Frontal cortex (tissue), 4 donors: Measurements from ENCODE around the gene ACVR1B. TPM values are rescaled to one million over a fixed set of nuclear protein-coding genes. Genes with fewer than 3 reads are reported as not detected.
"Not testable (repeated sequence)": the region's sequence is repeated elsewhere in the genome, so short reads cannot be mapped to it uniquely, and the experiment has no call there.

ENCODE experiments used
- DNase-seq, 2 donors: peaks; one replicate each; pipeline ENCODE4 v3.0.0; 2012; ENCODE audit warnings: low spot score in 2 of 2
- FAIRE-seq: peaks from 2 replicates; lab custom pipeline; 2012; peaks lifted over from hg19 to GRCh38; lab: Jason Lieb, UNC
- total RNA-seq: library from RNA; depleted of rRNA; stranded (reverse); fragments of >200 nt; gene quantifications from one replicate; pipeline ENCODE4 v1.2.3, GENCODE V29; 2014
- donor health status: control.
- donor health status: control.
- donor health status: control.

ACVR1B gene
- total RNA-seq, 1 donor from 2014 or later: 43.2 TPM

DNA sequence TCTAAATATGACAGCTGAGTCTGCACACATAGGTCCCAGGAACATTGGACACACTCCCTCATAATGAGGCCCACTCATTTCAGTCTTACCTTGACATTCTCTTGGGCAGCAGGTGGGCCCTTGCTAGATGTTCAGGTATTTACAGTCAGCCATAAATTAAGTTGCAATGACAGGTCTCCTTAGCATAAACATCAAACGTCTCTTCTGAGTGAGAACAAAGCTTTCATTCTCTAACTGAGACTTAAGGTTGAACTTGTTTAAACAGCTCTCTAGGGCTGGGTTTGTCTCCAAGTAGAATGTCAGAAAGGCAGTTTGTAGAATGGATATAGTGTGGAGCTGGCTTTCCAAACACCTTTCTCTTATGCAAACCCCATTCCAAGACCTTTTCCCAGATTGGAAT lies 10.3 kb downstream of the ACVR1B start:
- no peak for DNase-seq
- FAIRE-seq: no peak

- FAIRE-seq (no peak), DNase-seq (no peak)
Measured at GRCh38 chr12:51962737-51963136, 11.2 kb downstream of the ACVR1B start.

- FAIRE-seq (no peak), DNase-seq (no peak)
Measured at GRCh38 chr12:51963477-51963876, 12.0 kb downstream of the ACVR1B start.

DNA sequence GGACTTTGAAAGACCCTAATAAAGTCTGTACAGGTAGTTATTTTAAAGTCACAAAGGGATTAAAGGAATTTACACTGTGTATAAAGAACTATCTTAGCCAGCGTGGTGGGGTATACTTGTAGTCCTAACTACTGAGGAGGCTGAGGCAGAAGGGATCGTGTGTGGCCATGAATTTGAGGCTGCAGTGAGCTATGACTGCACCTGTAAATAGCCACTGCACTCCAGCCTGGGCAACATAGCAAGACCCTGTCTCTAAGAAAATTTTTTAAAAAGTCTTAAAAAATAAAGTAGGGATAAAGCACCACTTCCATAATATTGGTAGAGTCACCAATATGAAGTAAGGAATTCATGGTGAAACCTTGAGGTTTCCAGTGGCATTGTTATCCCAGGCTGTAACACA lies 18.1 kb downstream of the ACVR1B start:
- no peak for DNase-seq
- FAIRE-seq: no peak

GRCh38 chr12:51970904-51971646 lies 19.6 kb downstream of the ACVR1B start:
- FAIRE-seq: no peak
- no peak for DNase-seq

DNA sequence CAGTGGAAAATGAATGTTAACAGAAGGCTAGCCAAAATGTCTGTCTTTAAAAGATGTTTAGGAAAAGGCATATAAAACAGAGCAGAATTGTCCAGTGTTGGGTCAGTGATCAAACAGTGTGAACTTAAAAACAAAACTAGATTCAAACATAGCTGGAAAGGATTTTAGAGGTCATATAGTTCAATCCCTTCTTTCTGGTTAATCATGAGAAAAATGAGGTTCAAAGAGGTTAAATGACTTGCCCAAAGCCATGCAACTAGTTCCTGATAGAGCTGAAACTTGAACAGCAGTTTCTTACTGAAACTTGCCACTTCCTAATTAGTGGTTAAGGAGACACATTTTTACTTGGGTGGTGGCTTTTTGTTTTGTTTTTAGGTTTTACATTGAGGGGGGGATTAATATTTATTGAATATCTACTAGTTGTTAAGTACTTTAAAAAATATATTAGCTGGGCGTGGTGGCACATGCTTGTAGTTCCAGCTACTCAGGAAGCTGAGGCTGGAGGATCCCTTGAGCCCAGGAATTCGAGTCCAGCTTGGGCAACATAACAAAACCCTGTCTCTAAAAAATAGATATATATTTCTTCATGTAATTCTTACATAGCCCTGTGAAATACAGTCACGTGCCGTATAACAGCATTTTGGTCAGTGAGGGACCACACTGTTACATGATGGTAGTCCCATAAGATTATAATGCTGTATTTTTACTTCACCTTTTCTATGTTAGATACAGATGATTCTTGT lies 20.4 kb downstream of the ACVR1B start:
- no peak for DNase-seq
- no peak for FAIRE-seq

DNA sequence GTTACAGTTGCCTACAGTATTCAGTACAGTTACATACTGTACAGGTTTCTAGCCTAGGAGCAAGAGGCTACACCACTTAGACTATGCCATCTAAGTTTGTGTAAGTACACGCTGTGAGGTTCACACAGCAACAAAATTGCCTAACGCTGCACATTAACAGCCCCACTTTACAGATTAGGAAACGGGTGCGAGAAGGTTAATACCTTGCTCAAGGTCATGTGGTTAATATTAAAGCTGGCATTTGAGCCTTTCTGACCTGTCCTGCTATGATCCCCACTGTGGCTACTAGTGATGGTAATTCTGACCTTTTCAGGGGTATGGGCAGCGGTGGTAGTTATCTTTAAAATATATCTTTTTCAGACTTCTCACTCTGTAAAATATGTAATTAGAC lies 20.9 kb downstream of the ACVR1B start:
- DNase-seq (no peak), FAIRE-seq (no peak)

GRCh38 chr12:51972849-51973273 lies 21.4 kb downstream of the ACVR1B start:
- FAIRE-seq (no peak), DNase-seq (no peak)

DNA sequence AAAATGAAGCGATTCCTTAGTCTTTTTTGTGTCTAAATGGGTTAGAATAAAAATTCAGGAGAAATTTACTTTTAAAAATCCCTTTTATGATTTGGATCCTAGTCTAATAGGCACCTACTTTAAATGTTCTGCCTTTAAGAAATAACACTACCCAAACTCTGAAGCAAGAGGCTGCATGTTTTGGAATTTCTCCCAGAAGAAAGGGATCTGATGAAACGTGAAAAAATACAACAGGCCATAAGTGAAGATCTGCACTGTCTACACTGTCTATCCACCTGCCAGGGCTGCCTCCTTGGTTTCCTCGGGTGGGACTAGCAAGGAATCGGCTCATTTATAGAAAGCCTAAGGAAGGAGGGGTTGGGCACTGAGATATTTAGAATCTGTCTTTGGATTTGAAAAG lies 22.1 kb downstream of the ACVR1B start:
- FAIRE-seq: no peak
- DNase-seq: no peak

GRCh38 chr12:51974646-51975045 lies 23.1 kb downstream of the ACVR1B start:
- FAIRE-seq: no peak
- DNase-seq: no peak

DNA sequence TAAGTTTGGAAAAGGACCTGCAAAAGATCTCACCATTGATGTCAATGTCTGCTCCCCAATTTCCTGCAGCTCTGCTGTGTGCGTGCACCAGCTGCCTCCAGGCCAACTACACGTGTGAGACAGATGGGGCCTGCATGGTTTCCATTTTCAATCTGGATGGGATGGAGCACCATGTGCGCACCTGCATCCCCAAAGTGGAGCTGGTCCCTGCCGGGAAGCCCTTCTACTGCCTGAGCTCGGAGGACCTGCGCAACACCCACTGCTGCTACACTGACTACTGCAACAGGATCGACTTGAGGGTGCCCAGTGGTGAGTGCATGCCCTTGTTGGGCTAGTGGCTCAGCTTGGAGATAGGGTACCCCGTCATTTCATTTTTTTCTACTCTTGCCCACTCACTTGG lies 23.7 kb downstream of the ACVR1B start:
- no peak for FAIRE-seq

GRCh38 chr12:51976376-51977160 lies 25.1 kb downstream of the ACVR1B start:
- FAIRE-seq (no peak), DNase-seq (no peak)

More for the DNA sequence above, 23.7 kb downstream of the ACVR1B start:
- DNase-seq: no peak

- DNase-seq (no peak), FAIRE-seq (no peak)
Measured at GRCh38 chr12:51977320-51977753, 25.8 kb downstream of the ACVR1B start.

GRCh38 chr12:51979306-51979705 lies 27.8 kb downstream of the ACVR1B start:
- DNase-seq, FAIRE-seq: not testable (repeated sequence)

DNA sequence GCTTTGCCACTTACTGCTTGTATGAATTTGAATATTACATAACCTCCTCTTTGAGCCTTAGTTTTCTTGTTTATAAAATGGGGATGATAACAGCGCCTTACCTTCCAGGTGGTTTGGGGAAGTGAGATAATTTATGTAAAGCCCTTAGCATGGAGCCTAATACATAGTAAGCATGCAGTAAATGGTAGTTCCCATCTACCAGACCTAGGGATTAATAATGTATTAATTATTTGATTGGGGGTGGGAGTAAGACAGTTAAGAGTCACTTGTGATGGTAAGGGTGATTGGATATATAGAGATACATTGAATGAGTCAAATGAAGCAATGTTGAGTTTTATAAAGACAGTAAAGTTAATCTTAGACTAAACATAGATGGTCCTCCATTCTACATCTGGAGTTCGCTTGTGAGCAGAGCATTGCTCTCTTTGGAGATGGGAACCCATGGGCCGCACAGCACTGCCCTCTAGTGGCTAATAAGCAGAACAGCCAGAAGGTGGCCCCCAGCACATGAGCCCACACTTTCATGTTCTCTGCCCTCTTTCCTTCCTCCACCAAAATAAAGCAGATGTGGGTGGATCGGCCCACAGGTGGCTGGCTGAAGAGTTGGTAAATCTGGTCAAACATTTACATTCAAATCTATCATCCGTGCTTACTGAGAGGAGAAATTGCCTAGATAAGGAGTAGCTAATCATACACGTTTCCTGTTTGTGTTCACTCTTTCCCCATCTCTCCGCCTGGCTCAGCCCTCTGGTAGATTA lies 28.7 kb downstream of the ACVR1B start:
- FAIRE-seq: no peak
- DNase-seq: peak; percentile 45 to 85

DNA sequence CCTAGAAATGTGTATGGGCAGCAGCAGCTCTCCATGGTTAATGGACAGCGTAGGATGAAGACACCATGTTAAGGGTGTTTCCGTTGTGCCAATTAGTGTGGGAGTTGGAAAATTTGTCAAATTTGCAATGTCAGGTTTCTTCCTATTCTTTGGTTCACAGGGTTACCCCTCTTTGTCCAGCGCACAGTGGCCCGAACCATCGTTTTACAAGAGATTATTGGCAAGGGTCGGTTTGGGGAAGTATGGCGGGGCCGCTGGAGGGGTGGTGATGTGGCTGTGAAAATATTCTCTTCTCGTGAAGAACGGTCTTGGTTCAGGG lies 29.3 kb downstream of the ACVR1B start:
- FAIRE-seq (no peak), DNase-seq (no peak)

GRCh38 chr12:51984657-51985056 lies 33.2 kb downstream of the ACVR1B start:
- DNase-seq: no peak

DNA sequence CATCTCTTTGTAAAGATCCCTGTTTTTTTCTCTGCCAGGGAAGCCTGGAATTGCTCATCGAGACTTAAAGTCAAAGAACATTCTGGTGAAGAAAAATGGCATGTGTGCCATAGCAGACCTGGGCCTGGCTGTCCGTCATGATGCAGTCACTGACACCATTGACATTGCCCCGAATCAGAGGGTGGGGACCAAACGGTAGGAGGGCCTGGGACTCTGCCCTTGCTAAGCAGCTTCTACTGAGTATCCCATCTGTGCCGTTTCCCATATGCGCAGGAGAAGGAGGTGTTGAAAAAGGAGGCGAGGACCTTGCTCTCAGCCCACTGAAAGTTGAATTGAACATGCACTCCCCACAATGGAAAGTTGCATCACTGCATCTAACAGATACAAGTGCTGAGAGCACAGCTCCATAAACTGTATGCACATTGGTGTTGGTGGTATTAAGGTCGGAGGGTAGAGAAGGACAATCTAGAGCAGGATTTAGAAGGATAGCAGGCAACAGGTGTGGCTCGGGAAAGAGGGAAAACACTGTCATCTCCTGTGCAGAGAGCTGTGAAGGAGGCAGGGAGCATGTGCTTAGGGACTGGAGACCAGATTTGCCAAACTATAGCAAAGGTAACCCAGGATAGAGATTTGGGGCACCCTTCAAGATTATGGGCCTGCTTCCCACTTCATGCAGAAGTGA lies 33.8 kb downstream of the ACVR1B start:
- DNase-seq: no peak
- no peak for FAIRE-seq

More at GRCh38 chr12:51984657-51985056, 33.2 kb downstream of the ACVR1B start:
- FAIRE-seq: no peak

DNA sequence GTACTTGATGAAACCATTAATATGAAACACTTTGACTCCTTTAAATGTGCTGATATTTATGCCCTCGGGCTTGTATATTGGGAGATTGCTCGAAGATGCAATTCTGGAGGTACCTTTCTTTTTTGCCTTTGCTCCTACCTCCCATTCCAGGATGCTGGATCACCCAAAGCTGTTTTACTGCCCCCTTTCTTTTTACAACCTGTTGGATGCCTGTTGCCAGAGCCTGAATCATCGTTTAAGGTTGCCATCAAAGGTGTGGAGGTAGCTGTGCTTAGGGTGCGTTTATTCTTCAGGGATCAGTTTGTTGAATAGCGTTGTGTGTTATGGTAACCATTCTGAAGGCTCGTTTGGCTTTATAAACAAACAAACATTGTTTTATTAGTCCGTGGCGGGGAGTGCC lies 35.3 kb downstream of the ACVR1B start:
- DNase-seq: no peak
- FAIRE-seq: no peak
